Neural cell (in vitro differentiated cells): Measurements from ENCODE around the gene SULT1A2. TPM values are rescaled to one million over a fixed set of nuclear protein-coding genes. Genes with fewer than 3 reads are reported as not detected.
A peak's percentile ranks its signal among the peaks of the same experiment; 100 is the strongest.

Experiments
- H2AFZ ChIP-seq: fragments of 200-600, 300-800 bp; sonication (generic), shearing (Covaris generic); 2 replicates; pipeline ENCODE4 v1.6.0; 2014; ENCODE audit warnings: low read depth, mild to moderate bottlenecking, antibody characterized with exemption, low read length, moderate library complexity
- H3F3A ChIP-seq: fragments of 200-600 bp; shearing (Covaris generic); 2 replicates; pipeline ENCODE4 v1.6.1; 2016; ENCODE audit warnings: mild to moderate bottlenecking, moderate library complexity, mixed read lengths, antibody characterized with exemption, low read length; ENCODE audit not compliant: insufficient read depth, poor library complexity, severe bottlenecking
- H3K27ac ChIP-seq: fragments of 200-600, 300-800 bp; sonication (generic), shearing (Covaris generic); 2 replicates; pipeline ENCODE4 v1.5.1; 2014; ENCODE audit warnings: mild to moderate bottlenecking, low read length, moderate library complexity
- H3K27me3 ChIP-seq: fragments of 300-800, 200-600 bp; sonication (generic), shearing (Covaris generic); 2 replicates; pipeline ENCODE4 v1.6.0; 2014; ENCODE audit warnings: mild to moderate bottlenecking, low read depth, low read length, moderate library complexity; ENCODE audit not compliant: insufficient read depth
- H3K36me3 ChIP-seq: fragments of 300-800, 200-600 bp; sonication (generic), shearing (Covaris generic); 2 replicates; pipeline ENCODE4 v1.5.1; 2014; ENCODE audit warnings: mild to moderate bottlenecking, antibody characterized with exemption, low read length, moderate library complexity; ENCODE audit not compliant: insufficient read depth
- H3K4me2 ChIP-seq: fragments of 300-800, 200-600 bp; sonication (generic), shearing (Covaris generic); 2 replicates; pipeline ENCODE4 v1.6.0; 2014; ENCODE audit warnings: mild to moderate bottlenecking, low read length
- H3K4me3 ChIP-seq: fragments of 300-800, 200-600 bp; sonication (generic), shearing (Covaris generic); 2 replicates; pipeline ENCODE4 v1.5.1; 2014; ENCODE audit warnings: mild to moderate bottlenecking, low read length, moderate library complexity
- H3K79me2 ChIP-seq: fragments of 200-600 bp; shearing (Covaris generic); replicated peaks from 2 replicates; pipeline ENCODE4 v1.6.0; 2014; ENCODE audit warnings: mild to moderate bottlenecking, low read length, moderate library complexity; ENCODE audit not compliant: insufficient read depth
- H3K9ac ChIP-seq: fragments of 300-800, 200-600 bp; sonication (generic), shearing (Covaris generic); 2 replicates; pipeline ENCODE4 v1.6.1; 2016; ENCODE audit warnings: mild to moderate bottlenecking, low read length, mixed read lengths
- H3K9me2 ChIP-seq: fragments of 200-600 bp; shearing (Covaris generic); 2 replicates; pipeline ENCODE4 v1.6.1; 2016; ENCODE audit warnings: mild to moderate bottlenecking, low read length, mixed read lengths; ENCODE audit not compliant: insufficient read depth
- H3K9me3 ChIP-seq: fragments of 200-600, 300-800 bp; sonication (generic), shearing (Covaris generic); 2 replicates; pipeline ENCODE4 v1.6.1; 2016; ENCODE audit warnings: mild to moderate bottlenecking, mixed run types, low read length, moderate library complexity, mixed read lengths
- H4K20me1 ChIP-seq: fragments of 200-600 bp; shearing (Covaris generic); 2 replicates; pipeline ENCODE4 v1.6.1; 2016; ENCODE audit warnings: mild to moderate bottlenecking, mixed run types; ENCODE audit not compliant: insufficient read depth
- CTCF ChIP-seq: fragments of 450-650 bp; IDR thresholded peaks from 2 replicates; pipeline ENCODE4 v1.5.1; 2014; ENCODE audit warnings: antibody characterized with exemption, mild to moderate bottlenecking, moderate library complexity; ENCODE audit not compliant: poor library complexity, severe bottlenecking
- EP300 ChIP-seq: fragments of 450-650 bp; conservative IDR thresholded peaks from 2 replicates; pipeline ENCODE4 v1.6.1; 2014; ENCODE audit warnings: antibody characterized with exemption, mild to moderate bottlenecking, moderate library complexity; ENCODE audit not compliant: poor library complexity, severe bottlenecking
- EZH2 ChIP-seq: fragments of 200-600, 300-800 bp; shearing (Covaris generic), sonication (generic); IDR thresholded peaks from 2 replicates; pipeline ENCODE4 v1.6.1; 2014; ENCODE audit warnings: antibody characterized with exemption, low read length, borderline replicate concordance, mild to moderate bottlenecking; ENCODE audit not compliant: insufficient read depth, poor library complexity, severe bottlenecking
- MXI1 ChIP-seq: fragments of 450-650 bp; conservative IDR thresholded peaks from 2 replicates; pipeline ENCODE4 v1.6.1; 2014; ENCODE audit warnings: antibody characterized with exemption, mild to moderate bottlenecking; ENCODE audit not compliant: poor library complexity, severe bottlenecking
- POLR2AphosphoS5 ChIP-seq: IDR thresholded peaks from 2 replicates; pipeline ENCODE4 v1.6.1; 2012
- RAD21 ChIP-seq: fragments of 450-650 bp; conservative IDR thresholded peaks from 2 replicates; pipeline ENCODE4 v1.6.1; 2014; ENCODE audit warnings: antibody characterized with exemption, mild to moderate bottlenecking, moderate library complexity
- REST ChIP-seq: IDR thresholded peaks from 2 replicates; pipeline ENCODE4 v1.6.1; 2012; ENCODE audit warnings: borderline replicate concordance
- SMC3 ChIP-seq: fragments of 450-650 bp; conservative IDR thresholded peaks from 2 replicates; pipeline ENCODE4 v1.6.1; 2014; ENCODE audit warnings: antibody characterized with exemption, mild to moderate bottlenecking, moderate library complexity; ENCODE audit not compliant: poor library complexity
- TAF1 ChIP-seq: IDR thresholded peaks from 2 replicates; pipeline ENCODE4 v1.6.1; 2012; ENCODE audit warnings: low read depth
- polyA plus RNA-seq: library from polyadenylated mRNA; depleted of rRNA; stranded (reverse); fragments of >200 nt; gene quantifications from 2 replicates; pipeline ENCODE4 v1.2.3, GENCODE V29; 2014

SULT1A2 gene
- polyA plus RNA-seq, 1 donor from 2014 or later: not detected

GRCh38 chr16:28553776-28554633, 42.8 kb downstream of the SULT1A2 start, which contains the start of gene SGF29:
SGF29 (plus strand) TSS chr16:28553920; CDS start chr16:28581070, 27,150 bp downstream.
- peak within 1 kb of the TSS; percentile 82 for H3K4me3 ChIP-seq
- H3K27me3 ChIP-seq: no peaks in the 10 kb centered on the region
- H3K9me3 ChIP-seq: no peaks in the 10 kb centered on the region
- peak within 1 kb of the TSS; percentile 85 for H2AFZ ChIP-seq
- TF ChIP-seq SMC3 (peak; percentile 69), EP300 (peak; percentile 83), CTCF (peak; percentile 75), EZH2 (no peak), TAF1 (peak; percentile 90), RAD21 (peak; percentile 66), REST (peak; percentile 90), POLR2AphosphoS5 (peak; percentile 100), MXI1 (peak; percentile 96)
- H3K27ac ChIP-seq: peak within 1 kb of the TSS; percentile 98
- H3F3A ChIP-seq: no peaks in the 10 kb centered on the region
- peak within 1 kb of the TSS; percentile 21 for H3K4me2 ChIP-seq
- no peaks in the 10 kb centered on the region for H4K20me1 ChIP-seq
- H3K9me2 ChIP-seq: no peaks in the 10 kb centered on the region
- H3K36me3 ChIP-seq: no peaks in the 10 kb centered on the region
- peak within 1 kb of the TSS; percentile 94 for H3K9ac ChIP-seq
- H3K79me2 ChIP-seq: peaks cover 5% of the 10 kb centered on the region

- no peaks in the 10 kb centered on the region for H3F3A ChIP-seq
- H3K4me2 ChIP-seq: no peak overlapping the region
- H2AFZ ChIP-seq: no peak overlapping the region
- no peaks in the 10 kb centered on the region for H3K9me2 ChIP-seq
- no peak overlapping the region for H3K9ac ChIP-seq
- no peaks in the 10 kb centered on the region for H3K9me3 ChIP-seq
- H4K20me1 ChIP-seq: no peaks in the 10 kb centered on the region
- no peaks in the 10 kb centered on the region for H3K27me3 ChIP-seq
- H3K27ac ChIP-seq: no peak overlapping the region
- H3K79me2 ChIP-seq: peaks cover 2% of the 10 kb centered on the region
- H3K4me3 ChIP-seq: no peak overlapping the region
- TF ChIP-seq CTCF: peak; percentile 68
- TF ChIP-seq RAD21: peak; percentile 69
- TF ChIP-seq EZH2: no peak
- peak; percentile 70 for TF ChIP-seq SMC3
- H3K36me3 ChIP-seq: no peaks in the 10 kb centered on the region
Observed at GRCh38 chr16:28549301-28549899, 47.5 kb downstream of the SULT1A2 start.
